Left renal cortex interstitium (tissue), 4 donors: ENCODE results near the gene GID4. TPM values are rescaled to one million over a fixed set of nuclear protein-coding genes. Genes with fewer than 3 reads are reported as not detected.
A peak's percentile ranks its signal among the peaks of the same experiment; 100 is the strongest.

Experiments used
- DNase-seq, 4 donors: peaks; one replicate each; pipeline ENCODE4 v3.0.0-alpha.2; 2013; ENCODE audit warnings: low read depth in 4 of 4, low spot score in 2 of 4, missing footprints in 1 of 4
- polyA plus RNA-seq, 4 donors: library from polyadenylated mRNA; unstranded; fragments of 120-200 nt; gene quantifications; one replicate each; pipeline ENCODE4 v1.2.1, GENCODE V29; 2013; ENCODE audit not compliant: insufficient read length in 4 of 4

The GID4 gene
- polyA plus RNA-seq, 4 donors: 11.4 to 18.9 (median 14.6) TPM

- DNase-seq: no peak
These were observed 2.6 kb downstream of the GID4 start for GRCh38 chr17:18041776-18042175.

GRCh38 chr17:18042983-18043382 lies 3.8 kb downstream of the GID4 start:
- no peak for DNase-seq

- DNase-seq: no peak
These were observed 4.3 kb downstream of the GID4 start for GRCh38 chr17:18043491-18043890.

GRCh38 chr17:18044609-18045008 lies 5.4 kb downstream of the GID4 start:
- no peak for DNase-seq

GRCh38 chr17:18045691-18046350 lies 6.6 kb downstream of the GID4 start:
- DNase-seq: no peak

- DNase-seq: no peak
These were observed 16.4 kb downstream of the GID4 start for GRCh38 chr17:18055597-18055996.

- no peak for DNase-seq
These were observed 17.0 kb downstream of the GID4 start for GRCh38 chr17:18056214-18056613.

- no peak for DNase-seq
These were observed 20.1 kb downstream of the GID4 start for GRCh38 chr17:18059283-18059682.

- no peak for DNase-seq
These were observed 24.8 kb downstream of the GID4 start for GRCh38 chr17:18064053-18064452.

GRCh38 chr17:18065546-18065945 lies 26.3 kb downstream of the GID4 start:
- no peak for DNase-seq

GRCh38 chr17:18066866-18067265 lies 27.7 kb downstream of the GID4 start:
- no peak for DNase-seq

GRCh38 chr17:18069101-18069500 lies 29.9 kb downstream of the GID4 start:
- no peak for DNase-seq

GRCh38 chr17:18070861-18071340 lies 31.7 kb downstream of the GID4 start:
- peak in 3 of 4 donors; percentile 21 to 50 (median 28) for DNase-seq

GRCh38 chr17:18071751-18072150 lies 32.5 kb downstream of the GID4 start:
- DNase-seq: no peak

GRCh38 chr17:18074566-18075272 lies 35.5 kb downstream of the GID4 start:
- DNase-seq: no peak

GRCh38 chr17:18076936-18077335 lies 37.7 kb downstream of the GID4 start:
- DNase-seq: no peak

GRCh38 chr17:18079543-18079942 lies 40.3 kb downstream of the GID4 start:
- DNase-seq: no peak

GRCh38 chr17:18084256-18084655 lies 45.0 kb downstream of the GID4 start:
- DNase-seq: no peak

GRCh38 chr17:18087610-18088491 lies 48.6 kb downstream of the GID4 start, which contains the start of gene DRG2:
TSS of gene DRG2 (plus strand) at chr17:18087948. CDS start at chr17:18088024, 76 bp downstream.
- DNase-seq: peak; percentile 74 to 88 (median 82)

GRCh38 chr17:18089613-18090012 lies 50.4 kb downstream of the GID4 start:
- DNase-seq: no peak
